Stromal cell of bone marrow (primary cell): ENCODE results near the gene HAPLN3.

ENCODE experiments used
- DNase-seq: peaks from one replicate; pipeline ENCODE4 v3.0.0-alpha.2; 2012; ENCODE audit warnings: low read depth

The HAPLN3 gene

DNA sequence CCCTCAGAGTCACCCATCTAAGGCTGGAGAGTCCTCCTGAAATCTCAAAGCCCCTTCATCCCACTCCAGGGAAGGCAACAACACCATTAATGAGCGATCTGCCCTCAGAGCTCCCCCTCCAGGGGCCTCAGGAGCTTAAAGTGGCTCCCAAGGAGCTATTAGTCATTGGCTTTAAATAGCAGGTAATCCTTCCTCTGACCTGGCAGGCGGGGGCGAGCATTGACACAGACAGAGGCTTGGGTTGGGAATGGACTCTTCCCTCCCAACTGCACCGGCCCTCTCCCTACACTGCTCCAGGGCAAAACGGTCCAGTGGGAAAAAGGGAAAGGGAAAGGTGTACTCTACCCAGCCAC lies 16.4 kb upstream of the HAPLN3 start:
- DNase-seq, result no peak

DNA sequence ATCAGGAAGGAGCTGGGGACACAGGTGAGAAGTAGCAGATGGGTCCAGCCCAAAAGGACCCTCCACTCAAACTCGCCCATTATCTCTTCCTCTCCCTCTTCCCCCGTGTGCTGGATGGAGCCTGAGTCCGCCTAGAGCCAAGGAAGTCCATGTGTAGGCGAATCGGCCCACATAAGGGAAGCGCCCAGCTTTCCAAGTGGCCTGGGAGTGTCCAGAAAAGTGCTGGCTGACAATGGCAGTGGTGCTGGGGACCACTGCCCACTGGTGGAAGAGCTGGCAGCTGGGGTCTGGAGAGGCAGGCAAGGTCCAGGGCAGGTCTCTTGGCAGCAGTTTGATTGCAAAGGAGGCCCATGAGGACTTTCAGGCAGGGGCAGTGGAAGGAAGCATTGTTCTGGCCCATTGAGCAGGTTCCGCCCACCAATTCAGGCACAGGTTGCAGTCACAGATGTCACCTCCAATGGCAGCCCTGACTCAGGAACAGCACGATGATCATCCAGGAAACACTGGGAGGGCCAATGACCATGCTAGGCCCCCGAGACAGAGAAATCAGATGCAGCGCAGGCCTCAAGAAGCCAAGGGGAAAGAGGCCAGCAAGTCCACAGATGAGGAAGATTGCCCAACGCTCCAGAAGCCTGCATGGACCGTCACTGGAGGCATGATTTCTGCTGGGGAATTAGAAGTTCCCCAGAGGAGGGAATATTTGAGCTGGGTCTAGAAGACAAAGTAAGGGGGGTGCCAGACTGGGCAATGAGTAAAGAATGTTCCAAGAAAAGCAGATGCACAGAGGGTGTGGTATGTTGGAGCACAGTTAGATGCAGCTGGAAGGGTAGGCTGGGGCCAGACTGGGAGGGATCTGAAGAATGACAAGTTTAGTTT lies 14.8 kb upstream of the HAPLN3 start:
- DNase-seq, result no peak

DNA sequence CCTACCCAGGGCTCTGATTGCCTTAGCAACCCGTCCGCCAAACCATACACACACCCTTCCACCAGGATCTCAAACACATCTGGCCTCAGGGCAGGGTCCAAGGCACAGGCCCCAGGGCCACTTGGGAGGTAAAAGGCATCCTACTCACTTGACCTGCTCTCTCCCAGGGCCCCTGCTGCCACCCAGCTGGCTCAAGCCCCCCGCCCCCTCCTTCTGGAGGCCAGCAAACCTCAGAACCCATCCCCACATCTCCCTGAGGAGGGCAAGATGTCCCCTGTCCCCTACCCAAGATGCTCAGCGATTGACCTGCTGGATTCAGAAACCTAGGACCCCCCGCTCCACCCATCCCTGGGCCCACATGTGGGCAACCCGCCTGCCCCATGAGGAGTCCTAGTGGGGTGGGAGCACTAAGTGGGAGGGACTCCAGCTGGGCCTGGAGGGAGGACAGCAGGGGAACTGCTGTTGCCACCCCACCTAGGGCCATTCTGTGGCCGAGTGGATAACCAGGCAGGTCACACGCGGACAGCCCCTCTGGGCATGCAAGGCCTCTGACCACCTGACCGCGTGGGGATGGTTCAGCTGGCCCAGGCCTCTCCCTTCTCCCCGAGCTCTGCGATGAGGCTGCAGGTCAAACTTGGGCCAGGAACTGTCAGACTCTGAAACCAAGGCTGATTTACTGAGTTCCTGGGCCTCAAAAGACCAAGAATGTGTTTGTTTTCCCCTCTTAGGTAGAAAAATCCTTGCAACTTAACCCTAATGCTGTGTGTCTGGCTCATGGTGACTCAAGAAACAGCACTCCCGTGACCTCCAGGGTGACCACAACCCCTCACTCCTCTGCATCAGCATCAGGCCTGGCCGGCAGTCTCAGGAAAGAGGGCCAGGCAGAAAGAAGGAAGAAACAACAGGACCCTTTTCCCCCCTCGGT lies 13.6 kb upstream of the HAPLN3 start:
- DNase-seq, result no peak

DNA sequence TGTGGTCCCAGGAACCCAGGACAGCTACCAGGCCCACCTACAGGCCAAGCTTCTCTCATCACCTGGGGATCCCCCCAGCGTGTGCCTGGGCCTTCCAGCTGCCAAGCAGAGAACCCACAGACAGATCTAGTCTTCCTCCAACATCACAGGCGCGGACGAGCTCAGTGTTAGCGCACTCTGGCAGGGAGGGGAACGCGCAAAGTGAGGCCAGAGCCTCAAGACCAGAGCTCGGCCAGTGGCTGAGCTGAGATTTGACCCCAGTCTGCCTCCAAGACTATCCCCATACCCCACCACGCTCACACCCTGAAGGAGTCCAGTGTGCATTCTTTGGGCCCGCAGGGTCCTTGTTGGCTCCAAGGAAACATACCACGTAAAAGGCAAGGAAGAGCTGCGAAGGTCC lies 12.8 kb upstream of the HAPLN3 start:
- DNase-seq, result no peak

DNA sequence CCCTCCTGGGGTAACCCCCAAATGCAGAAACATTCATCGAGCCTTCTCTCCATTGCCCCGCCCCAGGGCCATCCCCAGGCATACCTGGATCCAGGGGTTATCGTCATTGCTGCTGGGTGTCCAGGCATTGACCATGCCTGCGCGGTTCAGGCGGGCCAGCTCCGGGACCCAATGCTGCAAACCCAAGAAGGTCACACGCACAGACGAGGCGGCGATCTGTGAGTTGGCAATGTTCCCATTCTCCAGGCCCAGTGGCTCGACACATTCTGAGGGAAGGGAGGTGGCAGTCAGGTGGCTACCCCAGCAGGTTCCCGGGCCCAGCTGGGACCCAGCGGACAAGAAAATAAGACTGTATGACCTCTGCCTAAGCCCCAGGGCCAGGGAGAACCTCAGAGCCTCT lies 11.8 kb upstream of the HAPLN3 start:
- no peak for DNase-seq

DNA sequence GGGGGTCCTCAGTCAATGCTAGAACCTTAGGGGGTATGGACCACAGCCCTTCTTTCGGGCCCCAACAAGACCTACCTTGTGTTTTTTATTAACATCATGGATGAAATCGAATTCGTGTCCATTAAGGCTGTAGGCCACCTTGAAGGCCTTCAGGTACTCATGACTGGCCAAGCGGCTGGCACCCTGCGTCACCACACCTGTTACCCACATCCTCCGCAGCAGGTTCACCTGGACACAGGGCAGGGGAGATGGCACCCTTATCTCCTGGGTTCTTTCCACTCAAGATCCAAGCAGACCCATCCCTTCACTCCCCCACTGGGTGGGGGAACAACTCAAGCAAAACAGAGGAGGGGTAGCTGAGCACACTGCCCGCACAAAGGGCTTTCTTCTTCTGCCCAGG lies 11.2 kb upstream of the HAPLN3 start:
- DNase-seq, result no peak

DNA sequence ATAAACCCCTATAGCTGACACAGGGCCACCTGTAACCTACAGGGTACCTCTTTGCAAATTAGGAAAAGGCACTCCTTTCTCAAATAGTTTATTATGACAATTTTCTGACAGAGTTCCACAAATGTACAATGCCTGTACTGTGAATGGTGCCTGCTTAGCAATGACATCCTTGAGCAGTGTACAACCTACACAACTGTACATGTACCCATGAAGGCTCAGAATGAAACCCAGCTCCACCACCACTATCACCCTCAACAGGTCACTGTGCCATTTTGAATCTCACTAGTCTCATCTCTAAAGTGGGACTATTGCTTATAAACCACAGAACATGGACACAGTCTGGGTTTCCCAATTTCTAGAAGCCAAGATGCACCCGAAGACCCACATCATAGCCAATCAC lies 10.8 kb upstream of the HAPLN3 start:
- no peak for DNase-seq

DNA sequence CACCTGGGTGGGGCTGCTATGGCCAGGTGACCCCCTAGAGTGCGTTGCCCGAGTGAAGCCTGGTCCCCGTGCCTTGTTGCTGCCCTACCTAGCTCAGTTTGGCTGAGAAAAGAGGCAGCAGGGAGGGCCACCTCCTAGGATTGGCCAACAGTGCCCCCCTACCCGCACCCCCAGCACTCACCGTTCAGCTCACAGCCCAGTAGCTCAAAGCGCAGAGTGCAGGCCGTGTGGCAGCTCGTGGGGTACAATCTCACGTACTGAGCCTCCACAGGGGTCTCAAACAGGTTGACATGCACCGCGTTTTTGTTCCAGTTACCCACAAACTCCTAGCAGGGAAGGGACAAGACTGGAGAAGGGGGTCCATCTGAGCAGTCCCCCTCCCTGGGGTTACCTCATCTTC lies 10.2 kb upstream of the HAPLN3 start:
- no peak for DNase-seq

DNA sequence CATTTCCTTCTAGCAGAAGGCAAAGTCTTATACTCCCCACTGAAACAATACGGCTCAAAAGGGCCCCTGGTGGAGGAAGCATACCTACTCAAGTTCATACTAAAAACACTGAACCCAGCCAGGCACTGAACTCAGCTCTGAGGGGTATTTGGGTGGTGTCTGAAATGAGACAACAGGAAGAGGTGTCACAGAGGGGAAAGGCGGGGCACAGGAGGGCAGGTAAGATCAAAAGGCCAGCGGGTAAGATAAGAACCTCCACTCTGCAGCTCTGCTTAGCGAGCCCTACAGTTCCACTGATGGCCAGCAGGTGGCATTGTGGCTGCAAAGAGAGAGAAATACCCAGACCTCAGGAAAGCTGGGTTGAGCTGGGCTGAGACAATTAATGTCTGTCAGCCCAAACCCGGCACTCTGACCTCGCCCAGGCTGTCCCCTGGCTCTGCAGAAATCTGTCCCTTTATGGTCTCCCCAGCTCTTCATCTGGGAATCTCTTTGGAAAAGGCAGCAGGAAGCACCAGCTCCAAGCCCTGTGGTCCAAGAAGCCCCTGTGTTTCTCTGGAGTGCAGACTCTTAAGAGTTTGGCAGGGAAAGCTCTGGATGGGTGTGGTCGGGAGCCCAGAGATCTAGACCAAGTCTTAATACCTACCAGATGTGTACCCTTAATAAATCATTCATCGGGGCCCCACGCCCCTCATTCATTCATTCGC lies 9.4 kb upstream of the HAPLN3 start:
- peak; percentile 54 for DNase-seq

DNA sequence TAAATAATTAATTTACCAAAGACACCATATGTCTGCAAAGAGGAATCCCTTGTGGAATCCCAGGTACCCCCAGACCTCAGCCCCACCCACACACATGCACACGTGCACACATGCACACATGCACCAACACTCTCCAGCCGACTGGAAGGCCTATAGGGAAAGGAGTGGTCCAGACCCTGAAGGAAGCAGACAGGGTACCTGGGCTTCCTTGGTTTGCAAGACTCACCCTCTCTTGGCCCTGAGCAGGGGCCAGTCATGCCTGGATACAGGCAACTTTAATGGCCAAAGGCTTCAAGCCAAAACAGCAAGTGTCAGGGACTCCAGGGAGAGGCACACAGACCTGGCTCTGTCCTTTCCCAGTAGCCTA lies 8.9 kb upstream of the HAPLN3 start:
- no peak for DNase-seq

DNA sequence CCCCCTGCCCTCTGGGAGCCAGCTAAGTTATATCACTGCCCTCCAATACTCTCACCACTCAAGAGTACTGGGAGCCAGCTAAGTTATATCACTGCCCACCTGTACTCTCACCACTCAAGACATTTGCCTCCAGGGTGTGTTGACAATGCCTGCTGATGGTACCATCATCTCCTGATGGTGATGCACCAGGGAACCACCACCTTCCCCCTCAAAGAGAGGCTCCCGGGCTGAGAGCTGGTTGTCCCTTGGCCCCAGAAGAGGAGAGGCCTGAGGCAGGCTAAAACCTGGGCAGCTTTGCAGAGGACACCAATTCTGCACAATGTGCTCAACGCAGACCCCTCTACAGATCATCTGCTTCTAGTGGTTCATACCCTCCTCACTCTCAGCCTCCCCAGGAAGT lies 7.5 kb upstream of the HAPLN3 start:
- no peak for DNase-seq

DNA sequence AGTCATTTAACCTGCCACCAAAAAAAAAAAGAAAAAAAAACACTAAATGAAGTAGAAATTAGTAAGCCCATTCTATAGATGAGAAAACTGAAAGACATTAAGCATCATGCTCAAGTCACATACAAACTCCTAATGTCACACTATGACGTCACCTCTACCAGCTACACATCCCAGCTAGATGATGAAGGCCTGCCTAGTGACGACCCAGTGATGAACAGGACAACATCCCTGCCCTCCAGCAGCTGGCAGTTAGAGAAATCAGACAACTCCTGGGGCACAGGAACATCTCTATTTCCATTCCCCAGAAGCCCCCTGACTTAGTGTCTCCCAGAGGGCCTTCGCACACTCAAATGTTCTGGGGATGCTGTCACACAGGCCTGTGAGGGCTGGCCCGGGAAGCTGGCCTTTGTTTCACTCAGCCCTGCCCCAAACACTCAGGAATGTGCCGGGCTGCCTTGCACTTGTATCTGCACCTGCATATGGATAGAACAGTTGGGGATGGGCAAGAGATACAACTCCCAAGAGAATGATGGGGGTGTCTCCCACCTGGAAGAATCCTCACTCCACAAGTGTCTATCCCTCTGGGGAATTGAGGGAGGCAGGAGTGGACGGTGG lies 7.0 kb upstream of the HAPLN3 start:
- no peak for DNase-seq

DNA sequence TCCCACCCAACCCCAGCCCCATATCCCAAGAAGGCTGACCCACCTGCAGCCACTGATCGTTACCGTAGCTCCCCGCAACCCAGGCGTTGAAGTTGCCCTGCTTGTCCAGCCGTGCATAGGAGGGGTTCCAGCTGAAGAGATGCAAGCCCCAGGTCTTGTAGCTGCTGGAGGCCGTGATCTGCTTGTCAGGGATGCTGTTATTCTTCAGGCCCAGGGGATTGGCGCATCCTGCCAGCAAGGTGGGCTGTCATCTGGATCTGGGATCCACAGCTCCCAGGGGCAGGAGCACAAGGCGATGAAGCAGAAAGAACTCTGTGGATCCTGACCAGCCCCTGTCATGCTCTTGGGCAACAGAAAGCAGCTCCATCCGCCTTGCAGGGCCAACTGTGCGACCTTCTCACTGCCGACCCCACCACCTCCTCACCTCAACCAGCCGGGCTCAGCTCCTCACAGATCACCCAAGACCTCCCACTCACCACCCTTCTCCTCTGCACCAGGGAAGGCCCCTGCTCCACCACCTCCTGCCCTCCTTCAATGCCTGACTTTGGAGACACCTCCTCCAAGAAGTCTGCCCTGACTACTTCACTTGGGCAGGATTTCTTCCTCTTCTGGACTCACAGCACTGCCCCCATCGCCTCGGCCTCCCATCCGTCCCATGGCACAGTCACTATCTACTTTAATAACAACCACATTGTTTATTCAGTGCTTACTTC lies 6.3 kb upstream of the HAPLN3 start:
- no peak for DNase-seq

DNA sequence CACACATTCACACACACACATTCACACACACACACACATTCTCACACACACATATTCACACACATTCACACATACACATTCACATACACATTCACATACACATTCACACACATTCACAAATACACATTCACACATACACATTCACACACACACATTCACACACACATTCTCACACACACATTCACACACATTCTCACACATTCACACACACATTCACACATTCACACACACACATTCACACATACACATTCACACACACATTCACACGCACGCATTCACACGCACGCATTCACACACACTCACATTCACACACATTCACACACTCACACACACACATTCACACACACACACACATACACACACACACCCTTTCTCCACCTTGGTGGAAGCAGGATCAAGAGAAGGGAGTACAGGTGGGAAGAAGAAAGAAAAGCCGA lies 5.7 kb upstream of the HAPLN3 start:
- DNase-seq, result no peak

DNA sequence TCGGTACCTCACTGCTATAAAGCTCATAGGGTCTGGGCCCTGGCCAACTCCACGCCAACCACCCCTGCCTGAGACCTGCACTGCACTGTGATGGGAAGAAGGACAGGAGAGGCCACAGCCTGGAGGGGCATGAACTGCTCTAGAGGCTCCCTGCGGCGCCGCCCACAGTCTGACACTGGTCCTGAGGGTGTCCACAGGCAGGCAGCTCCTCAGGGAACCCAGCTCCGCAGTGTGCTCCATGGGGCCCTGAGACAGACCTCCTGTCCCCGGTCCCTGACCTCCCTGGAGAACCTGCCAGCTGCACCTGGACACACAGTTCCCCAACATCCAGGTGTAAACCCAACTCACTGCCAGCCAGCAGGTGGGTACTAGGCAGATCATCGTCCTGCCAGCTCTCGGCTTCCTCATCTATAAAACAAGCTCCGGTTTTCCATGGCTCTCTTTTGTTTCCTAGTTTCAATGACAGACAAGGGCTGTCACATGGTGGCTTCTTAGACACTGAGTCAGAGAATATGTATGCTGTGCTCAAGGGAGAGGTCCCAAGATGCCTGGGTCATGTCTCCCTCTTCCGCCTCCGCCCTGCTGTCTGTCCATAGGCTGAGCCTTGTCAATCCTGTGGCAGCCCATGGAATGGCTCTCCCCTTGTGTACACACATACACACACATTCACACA lies 5.1 kb upstream of the HAPLN3 start:
- peak; percentile 34 for DNase-seq

DNA sequence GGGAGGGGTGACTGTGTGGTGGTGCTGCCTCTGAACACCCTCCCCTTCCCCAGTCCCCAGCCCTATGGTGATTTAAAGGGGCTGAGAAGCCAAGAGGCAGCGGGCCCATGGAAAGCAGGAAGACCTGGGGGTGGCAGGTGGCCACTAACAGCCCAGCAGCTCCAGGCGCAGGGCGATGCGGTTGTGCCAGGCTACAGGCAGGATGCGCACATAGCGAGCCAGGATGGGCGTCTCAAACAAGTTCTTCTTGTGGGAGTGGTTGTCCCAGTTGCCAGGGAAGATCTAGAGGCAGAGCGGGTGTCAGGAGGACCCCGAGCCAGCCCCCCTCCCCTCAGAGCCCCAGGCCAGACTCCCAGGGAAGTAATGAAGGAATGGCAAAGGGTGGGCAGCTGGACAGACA lies 3.9 kb upstream of the HAPLN3 start:
- no peak for DNase-seq

DNA sequence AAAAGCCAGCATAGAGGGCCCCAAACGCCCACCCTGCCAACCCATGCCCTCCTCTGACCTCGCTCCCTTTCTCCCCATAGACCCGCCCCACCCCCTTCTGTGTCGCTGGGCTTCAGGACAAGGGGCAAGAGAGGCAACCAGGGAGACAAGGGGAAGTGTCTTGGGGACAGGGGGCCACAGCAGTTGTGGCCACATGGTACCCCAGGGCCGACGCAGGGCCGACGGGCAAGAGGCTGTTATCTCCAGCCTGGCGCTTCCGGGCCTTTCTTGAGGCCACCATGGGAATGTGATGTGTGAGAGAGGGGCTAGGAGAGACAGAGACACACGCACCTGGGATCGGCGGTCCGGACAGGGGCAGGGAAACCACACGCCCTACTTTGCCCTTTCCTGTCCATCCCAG lies 3.4 kb upstream of the HAPLN3 start:
- no peak for DNase-seq

DNA sequence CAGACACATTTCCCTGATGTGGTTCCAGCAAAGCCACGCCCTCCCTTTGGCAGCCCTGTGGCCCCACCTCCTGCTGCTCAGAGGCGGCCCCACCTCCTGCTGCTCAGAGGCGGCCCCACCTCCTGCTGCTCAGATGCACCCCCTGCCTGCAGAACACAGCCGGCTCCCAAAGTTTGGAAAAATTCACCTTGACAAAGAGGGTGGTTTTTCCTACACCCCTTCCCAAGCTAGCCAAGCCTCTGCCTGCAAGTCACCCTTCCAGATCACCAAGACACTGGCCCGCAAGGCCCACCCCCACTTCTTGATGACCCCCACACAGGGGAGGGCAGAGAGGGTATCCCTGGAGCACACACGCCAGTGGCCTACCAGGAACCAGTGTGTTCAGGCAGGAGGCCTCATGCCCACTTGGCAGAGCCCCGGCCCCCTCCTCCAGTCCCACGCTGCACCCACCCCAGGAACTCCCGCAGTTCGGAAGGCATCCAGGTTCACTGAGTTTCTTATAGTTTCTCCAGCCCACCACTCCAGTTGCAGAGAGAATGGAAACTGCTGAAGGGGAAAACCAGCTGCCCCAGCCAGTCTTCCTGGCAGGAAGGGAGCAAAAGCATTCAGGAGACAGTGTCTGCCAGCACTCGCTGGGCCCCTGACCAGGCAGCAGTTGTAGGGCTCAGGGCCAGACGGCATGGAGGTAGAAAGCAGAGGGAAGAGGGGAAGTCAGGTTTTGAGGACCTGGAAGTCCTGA lies 2.3 kb upstream of the HAPLN3 start:
- DNase-seq, result peak; percentile 79

DNA sequence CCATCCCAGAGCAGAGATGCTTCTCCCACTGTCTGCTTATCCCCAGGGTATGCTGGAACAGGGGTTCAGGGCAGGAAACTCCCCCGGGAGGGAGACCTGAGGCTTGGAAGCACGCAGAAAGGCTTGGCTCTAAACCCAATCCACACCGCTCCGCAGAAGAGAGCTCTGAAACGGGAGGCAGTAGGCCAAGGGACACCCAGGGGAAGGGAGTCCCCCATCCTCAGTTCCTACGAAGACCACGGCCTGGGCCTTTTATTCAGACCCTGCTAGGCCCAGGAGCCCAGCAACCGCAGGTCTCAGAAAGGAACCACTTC lies 1.8 kb upstream of the HAPLN3 start:
- DNase-seq, result no peak

DNA sequence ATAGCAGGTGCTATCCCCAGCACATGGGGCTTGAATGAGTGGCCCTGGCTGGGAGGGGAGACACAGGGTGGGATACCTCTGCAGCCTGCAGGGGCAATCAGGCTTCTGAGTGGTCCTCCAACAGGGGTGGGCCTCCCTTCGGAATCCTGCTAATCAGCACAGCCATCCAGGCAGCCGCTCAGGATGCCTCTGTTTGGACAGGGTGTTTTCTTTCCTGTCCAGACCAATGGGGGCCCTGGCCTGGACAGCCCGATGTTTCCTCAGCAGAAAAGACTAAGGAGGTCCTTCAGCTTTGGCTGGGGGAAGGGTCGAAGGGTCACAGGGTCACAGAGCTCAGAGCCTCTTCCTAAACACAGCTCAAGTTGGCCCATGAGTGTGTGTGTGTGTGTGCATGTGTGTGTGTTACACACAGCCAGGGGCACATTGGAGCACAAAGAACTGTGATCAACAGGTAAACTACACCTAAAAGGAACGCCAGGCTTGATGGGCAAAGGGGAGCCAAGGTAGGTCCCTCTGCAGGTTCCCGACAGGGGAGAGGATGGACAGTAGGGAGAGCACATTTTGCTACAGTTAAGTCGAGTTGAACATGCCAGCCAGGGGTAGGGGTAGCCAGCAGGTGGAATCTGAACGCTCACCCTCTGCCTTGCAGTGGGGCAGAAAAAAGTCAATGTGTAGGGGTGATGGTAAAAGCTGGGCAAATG lies 1.1 kb upstream of the HAPLN3 start:
- DNase-seq, result no peak
